Measurements from ENCODE around the gene CORO2B. TPM values are rescaled to one million over a fixed set of nuclear protein-coding genes. Genes with fewer than 3 reads are reported as not detected.

Gene CORO2B
- total and polyA plus RNA-seq, 9 of the 15 experiments (the other 6 are each of a cell fraction or from before 2014, with no cell fraction given) = not detected

DNA sequence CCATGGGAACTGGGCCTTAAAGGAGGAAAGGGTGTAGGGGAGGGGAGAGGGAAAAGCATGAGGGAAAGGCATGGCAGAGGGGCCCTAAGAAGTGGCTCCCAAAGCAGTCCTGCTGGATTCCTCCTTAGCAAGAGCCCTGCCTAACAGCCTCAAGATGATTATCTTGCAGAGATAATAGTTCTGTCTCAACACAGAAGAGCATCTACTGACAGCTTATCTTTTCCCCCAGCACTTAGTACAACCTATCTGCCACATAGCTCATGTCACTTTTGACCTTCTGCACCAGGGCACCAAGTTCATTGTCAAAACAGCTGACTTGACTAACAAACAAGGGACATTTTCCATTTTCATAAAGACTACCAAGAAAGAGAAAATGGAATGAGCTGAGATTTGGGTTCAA, 155.6 kb downstream of the CORO2B start (continued):
- TF ChIP-seq, protein P1, sequence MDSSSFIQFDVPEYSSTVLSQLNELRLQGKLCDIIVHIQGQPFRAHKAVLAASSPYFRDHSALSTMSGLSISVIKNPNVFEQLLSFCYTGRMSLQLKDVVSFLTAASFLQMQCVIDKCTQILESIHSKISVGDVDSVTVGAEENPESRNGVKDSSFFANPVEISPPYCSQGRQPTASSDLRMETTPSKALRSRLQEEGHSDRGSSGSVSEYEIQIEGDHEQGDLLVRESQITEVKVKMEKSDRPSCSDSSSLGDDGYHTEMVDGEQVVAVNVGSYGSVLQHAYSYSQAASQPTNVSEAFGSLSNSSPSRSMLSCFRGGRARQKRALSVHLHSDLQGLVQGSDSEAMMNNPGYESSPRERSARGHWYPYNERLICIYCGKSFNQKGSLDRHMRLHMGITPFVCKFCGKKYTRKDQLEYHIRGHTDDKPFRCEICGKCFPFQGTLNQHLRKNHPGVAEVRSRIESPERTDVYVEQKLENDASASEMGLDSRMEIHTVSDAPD (CRISPR knock-in tag; IDR thresholded peaks at IDR 0.05) = no peak
- TF ChIP-seq C11orf30 (IDR thresholded peaks at IDR 0.05; ENCODE audit: low read depth) (peak; percentile 24; the same call in 1 of the 2 replicates), NKRF (IDR thresholded peaks at IDR 0.05; ENCODE audit: borderline replicate concordance) (no peak), CBFA2T3 (IDR thresholded peaks at IDR 0.05) (peak; percentile 66), ZFPM2 (CRISPR knock-in tag; IDR thresholded peaks at IDR 0.05) (no peak), EWSR1 (IDR thresholded peaks at IDR 0.05; ENCODE audit: borderline replicate concordance, low read depth, partially characterized antibody) (no peak), ZNF124 (CRISPR knock-in tag; IDR thresholded peaks at IDR 0.05) (no peak), NR3C1 (CRISPR knock-in tag; IDR thresholded peaks at IDR 0.05) (no peak), SRSF9 (IDR thresholded peaks at IDR 0.05; ENCODE audit: borderline replicate concordance, low read depth, low read length) (no peak), HDAC1 (IDR thresholded peaks at IDR 0.05) (no peak), GATAD2A (IDR thresholded peaks at IDR 0.05) (no peak), HMG20B (CRISPR knock-in tag; IDR thresholded peaks at IDR 0.05) (no peak), MAFG (tag; conservative IDR thresholded peaks at IDR 0.05) (peak; percentile 65), ZNF3 (CRISPR knock-in tag; IDR thresholded peaks at IDR 0.05) (no peak), SOX6 (IDR thresholded peaks at IDR 0.05) (peak; percentile 35; the same call in 1 of the 2 replicates), MYNN (IDR thresholded peaks at IDR 0.05) (no peak), MYNN (CRISPR knock-in tag; IDR thresholded peaks at IDR 0.05) (no peak), TAF1 (IDR thresholded peaks at IDR 0.05; ENCODE audit: control insufficient read depth, extremely low read depth, insufficient read depth, low read length, severe bottlenecking) (no peak), SUPT5H (IDR thresholded peaks at IDR 0.05) (no peak), HCFC1 (IDR thresholded peaks at IDR 0.05; ENCODE audit: low read depth, low read length) (no peak)
- TF ChIP-seq, protein P2, sequence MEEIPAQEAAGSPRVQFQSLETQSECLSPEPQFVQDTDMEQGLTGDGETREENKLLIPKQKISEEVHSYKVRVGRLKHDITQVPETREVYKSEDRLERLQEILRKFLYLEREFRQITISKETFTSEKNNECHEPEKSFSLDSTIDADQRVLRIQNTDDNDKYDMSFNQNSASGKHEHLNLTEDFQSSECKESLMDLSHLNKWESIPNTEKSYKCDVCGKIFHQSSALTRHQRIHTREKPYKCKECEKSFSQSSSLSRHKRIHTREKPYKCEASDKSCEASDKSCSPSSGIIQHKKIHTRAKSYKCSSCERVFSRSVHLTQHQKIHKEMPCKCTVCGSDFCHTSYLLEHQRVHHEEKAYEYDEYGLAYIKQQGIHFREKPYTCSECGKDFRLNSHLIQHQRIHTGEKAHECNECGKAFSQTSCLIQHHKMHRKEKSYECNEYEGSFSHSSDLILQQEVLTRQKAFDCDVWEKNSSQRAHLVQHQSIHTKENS (CRISPR knock-in tag; IDR thresholded peaks at IDR 0.05) = no peak
- TF ChIP-seq, protein P3, sequence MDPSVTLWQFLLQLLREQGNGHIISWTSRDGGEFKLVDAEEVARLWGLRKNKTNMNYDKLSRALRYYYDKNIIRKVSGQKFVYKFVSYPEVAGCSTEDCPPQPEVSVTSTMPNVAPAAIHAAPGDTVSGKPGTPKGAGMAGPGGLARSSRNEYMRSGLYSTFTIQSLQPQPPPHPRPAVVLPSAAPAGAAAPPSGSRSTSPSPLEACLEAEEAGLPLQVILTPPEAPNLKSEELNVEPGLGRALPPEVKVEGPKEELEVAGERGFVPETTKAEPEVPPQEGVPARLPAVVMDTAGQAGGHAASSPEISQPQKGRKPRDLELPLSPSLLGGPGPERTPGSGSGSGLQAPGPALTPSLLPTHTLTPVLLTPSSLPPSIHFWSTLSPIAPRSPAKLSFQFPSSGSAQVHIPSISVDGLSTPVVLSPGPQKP (CRISPR knock-in tag; IDR thresholded peaks at IDR 0.05) = no peak
- TF ChIP-seq, protein P4, sequence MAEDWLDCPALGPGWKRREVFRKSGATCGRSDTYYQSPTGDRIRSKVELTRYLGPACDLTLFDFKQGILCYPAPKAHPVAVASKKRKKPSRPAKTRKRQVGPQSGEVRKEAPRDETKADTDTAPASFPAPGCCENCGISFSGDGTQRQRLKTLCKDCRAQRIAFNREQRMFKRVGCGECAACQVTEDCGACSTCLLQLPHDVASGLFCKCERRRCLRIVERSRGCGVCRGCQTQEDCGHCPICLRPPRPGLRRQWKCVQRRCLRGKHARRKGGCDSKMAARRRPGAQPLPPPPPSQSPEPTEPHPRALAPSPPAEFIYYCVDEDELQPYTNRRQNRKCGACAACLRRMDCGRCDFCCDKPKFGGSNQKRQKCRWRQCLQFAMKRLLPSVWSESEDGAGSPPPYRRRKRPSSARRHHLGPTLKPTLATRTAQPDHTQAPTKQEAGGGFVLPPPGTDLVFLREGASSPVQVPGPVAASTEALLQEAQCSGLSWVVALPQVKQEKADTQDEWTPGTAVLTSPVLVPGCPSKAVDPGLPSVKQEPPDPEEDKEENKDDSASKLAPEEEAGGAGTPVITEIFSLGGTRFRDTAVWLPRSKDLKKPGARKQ (CRISPR knock-in tag; IDR thresholded peaks at IDR 0.05) = no peak

Measured in K562 (cell line).